SK-N-MC (cell line): ENCODE results near the gene GRSF1.

Source experiments
- DNase-seq: peaks from one replicate; pipeline ENCODE4 v3.0.0-alpha.2; 2011; ENCODE audit warnings: low read depth, low spot score
- H3K27ac ChIP-seq: fragments of 200-600 bp; sonication (generic); 2 replicates; pipeline ENCODE4 v1.5.1; 2016; ENCODE audit warnings: mixed run types
- H3K36me3 ChIP-seq: fragments of 200-600 bp; sonication (generic); 2 replicates; pipeline ENCODE4 v1.6.1; 2017; ENCODE audit warnings: antibody characterized with exemption, low read length, mixed read lengths; ENCODE audit not compliant: insufficient read depth
- H3K4me3 ChIP-seq: fragments of 200-600 bp; sonication (generic); 2 replicates; pipeline ENCODE4 v1.5.1; 2016
- H3K9ac ChIP-seq: fragments of 200-600 bp; sonication (generic); 2 replicates; pipeline ENCODE4 v1.8.0; 2017; ENCODE audit warnings: mixed run types, mixed read lengths; ENCODE audit not compliant: insufficient read length
- H3K9me3 ChIP-seq: fragments of 200-600 bp; sonication (generic); 2 replicates; pipeline ENCODE4 v1.6.1; 2017; ENCODE audit warnings: low read depth, mild to moderate bottlenecking, antibody characterized with exemption, low read length, moderate library complexity, mixed read lengths
- EZH2 ChIP-seq: fragments of 200-600 bp; sonication (generic); IDR thresholded peaks from one replicate; pipeline ENCODE4 v1.6.1; 2017; ENCODE audit warnings: antibody characterized with exemption
- FOXP2 ChIP-seq: optimal IDR thresholded peaks from 2 replicates; pipeline ENCODE3; 2011; ENCODE audit warnings: mild to moderate bottlenecking, moderate library complexity; ENCODE audit not compliant: insufficient read depth; ENCODE audit errors: extremely low read length, control extremely low read depth
- POLR2AphosphoS5 ChIP-seq: IDR thresholded peaks from 2 replicates; pipeline ENCODE4 v1.6.1; 2012; ENCODE audit warnings: mild to moderate bottlenecking, low read depth, low read length, borderline replicate concordance

GRSF1 gene

GRCh38 chr4:70838666-70839588 lies 763 bp downstream of the GRSF1 start:
- Histone ChIP-seq H3K27ac (peak overlapping the region; percentile 78; the same call in 1 of the 2 replicates), H3K4me3 (peak overlapping the region; percentile 81), H3K36me3 (peaks cover 28% of the 10 kb centered on the region), H3K9ac (peak overlapping the region; percentile 94), H3K9me3 (no peaks in the 10 kb centered on the region)
- TF ChIP-seq EZH2 (no peak), POLR2AphosphoS5 (no peak), FOXP2 (no peak)
- DNase-seq: no peak

GRCh38 chr4:70838204-70838603 lies 1.5 kb downstream of the GRSF1 start:
- H3K36me3 ChIP-seq: peaks cover 35% of the 10 kb centered on the region
- TF ChIP-seq POLR2AphosphoS5 (no peak), EZH2 (no peak), FOXP2 (no peak)
- no peaks in the 10 kb centered on the region for H3K9me3 ChIP-seq
- peak overlapping the region; percentile 81 for H3K4me3 ChIP-seq
- peak overlapping the region; percentile 94 for H3K9ac ChIP-seq
- no peak for DNase-seq
- H3K27ac ChIP-seq: peak overlapping the region; percentile 75; the same call in 1 of the 2 replicates

GRCh38 chr4:70836081-70836480 lies 3.6 kb downstream of the GRSF1 start:
- Histone ChIP-seq H3K27ac (no peak overlapping the region), H3K36me3 (peaks cover 57% of the 10 kb centered on the region), H3K9me3 (no peaks in the 10 kb centered on the region), H3K4me3 (no peak overlapping the region), H3K9ac (no peak overlapping the region)
- DNase-seq: no peak
- TF ChIP-seq POLR2AphosphoS5 (no peak), EZH2 (no peak), FOXP2 (no peak)

- Histone ChIP-seq H3K9me3 (no peaks in the 10 kb centered on the region), H3K36me3 (peaks cover 76% of the 10 kb centered on the region), H3K27ac (no peak overlapping the region), H3K4me3 (no peak overlapping the region), H3K9ac (no peak overlapping the region)
- no peak for TF ChIP-seq POLR2AphosphoS5
- no peak for TF ChIP-seq FOXP2
- TF ChIP-seq EZH2: no peak
- DNase-seq: no peak
Observed at GRCh38 chr4:70833675-70834074, 6.0 kb downstream of the GRSF1 start.

- H3K27ac ChIP-seq: no peak overlapping the region
- no peak overlapping the region for H3K4me3 ChIP-seq
- no peaks in the 10 kb centered on the region for H3K9me3 ChIP-seq
- H3K36me3 ChIP-seq: peaks cover 92% of the 10 kb centered on the region
- no peak overlapping the region for H3K9ac ChIP-seq
- TF ChIP-seq POLR2AphosphoS5 (no peak), EZH2 (no peak)
- DNase-seq: no peak
Observed at GRCh38 chr4:70831293-70831692, 8.4 kb downstream of the GRSF1 start.

- DNase-seq: no peak
- no peak overlapping the region for H3K4me3 ChIP-seq
- TF ChIP-seq POLR2AphosphoS5: no peak
- no peak for TF ChIP-seq FOXP2
- no peak for TF ChIP-seq EZH2
- no peaks in the 10 kb centered on the region for H3K9me3 ChIP-seq
- H3K9ac ChIP-seq: no peak overlapping the region
- H3K27ac ChIP-seq: no peak overlapping the region
- peaks cover 94% of the 10 kb centered on the region for H3K36me3 ChIP-seq
Observed at GRCh38 chr4:70830054-70830453, 9.6 kb downstream of the GRSF1 start.

- no peak overlapping the region for H3K4me3 ChIP-seq
- no peaks in the 10 kb centered on the region for H3K9me3 ChIP-seq
- H3K27ac ChIP-seq: no peak overlapping the region
- TF ChIP-seq FOXP2 (no peak), POLR2AphosphoS5 (no peak), EZH2 (no peak)
- H3K36me3 ChIP-seq: peaks cover 94% of the 10 kb centered on the region
- DNase-seq: no peak
- H3K9ac ChIP-seq: no peak overlapping the region
Observed at GRCh38 chr4:70829492-70829891, 10.2 kb downstream of the GRSF1 start.

GRCh38 chr4:70829015-70829414 lies 10.7 kb downstream of the GRSF1 start:
- H3K4me3 ChIP-seq: no peak overlapping the region
- TF ChIP-seq FOXP2 (no peak), EZH2 (no peak), POLR2AphosphoS5 (no peak)
- H3K36me3 ChIP-seq: peaks cover 94% of the 10 kb centered on the region
- H3K9me3 ChIP-seq: no peaks in the 10 kb centered on the region
- no peak for DNase-seq
- H3K9ac ChIP-seq: no peak overlapping the region
- no peak overlapping the region for H3K27ac ChIP-seq

GRCh38 chr4:70818921-70819320 lies 20.8 kb downstream of the GRSF1 start:
- H3K36me3 ChIP-seq: peaks cover 63% of the 10 kb centered on the region
- peak; percentile 72 for DNase-seq

More at GRCh38 chr4:70818921-70819320, 20.8 kb downstream of the GRSF1 start:
- Histone ChIP-seq H3K9me3 (no peaks in the 10 kb centered on the region), H3K27ac (peak overlapping the region; percentile 96), H3K4me3 (peak overlapping the region; percentile 54), H3K9ac (peak overlapping the region; percentile 56)
- TF ChIP-seq EZH2 (no peak), POLR2AphosphoS5 (peak; percentile 44; the same call in 1 of the 2 replicates), FOXP2 (no peak)
